Transverse colon (tissue), 3 donors: ENCODE measurements around the gene PKP4.

ENCODE experiments used
- EP300 ChIP-seq: sonication (generic); formaldehyde crosslinking; IDR thresholded peaks from one replicate; pipeline ENCODE4 v1.6.1; 2017; ENCODE audit warnings: antibody characterized with exemption, low read depth
- POLR2A ChIP-seq: fragments of 450-650 bp; IDR thresholded peaks from one replicate; pipeline ENCODE4 v1.6.1; 2016; ENCODE audit warnings: antibody characterized with exemption, mild to moderate bottlenecking, moderate library complexity
- TF ChIP-seq, protein P1 (sequence below), 5 experiments: fragments of 200-600 bp in 3 of 5; fragments of 450-650 bp in 2 of 5; sonication (generic) in 3 of 5; IDR thresholded peaks; 1 replicate in 2 of 5; 2 replicates in 3 of 5; pipeline ENCODE4 v1.5.1; 2016 to 2017; ENCODE audit warnings: antibody characterized with exemption in 5 of 5, inconsistent platforms in 3 of 5, mild to moderate bottlenecking in 2 of 5, moderate library complexity in 1 of 5

DNA sequence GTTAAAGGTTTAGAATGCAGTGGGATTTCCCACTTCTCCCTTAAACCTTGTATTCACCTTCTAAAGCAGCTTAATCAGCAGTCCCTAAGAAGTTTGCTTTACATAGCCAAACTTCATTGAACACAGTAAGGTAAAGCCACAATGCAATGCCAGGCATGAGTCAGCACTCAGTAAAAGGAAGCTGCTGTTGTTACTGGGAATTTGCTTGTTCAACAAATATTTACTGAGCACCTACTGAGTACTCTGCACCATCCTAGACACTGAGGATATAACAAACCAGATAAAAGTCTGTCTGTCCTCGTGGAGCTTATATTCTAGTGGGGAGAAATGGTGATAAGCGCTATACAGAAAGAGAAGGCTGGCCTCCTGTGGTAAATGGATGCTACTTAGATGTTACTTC is 162.7 kb downstream of the PKP4 start:
- TF ChIP-seq POLR2A (no peak), EP300 (no peak)
- TF ChIP-seq, protein P1, sequence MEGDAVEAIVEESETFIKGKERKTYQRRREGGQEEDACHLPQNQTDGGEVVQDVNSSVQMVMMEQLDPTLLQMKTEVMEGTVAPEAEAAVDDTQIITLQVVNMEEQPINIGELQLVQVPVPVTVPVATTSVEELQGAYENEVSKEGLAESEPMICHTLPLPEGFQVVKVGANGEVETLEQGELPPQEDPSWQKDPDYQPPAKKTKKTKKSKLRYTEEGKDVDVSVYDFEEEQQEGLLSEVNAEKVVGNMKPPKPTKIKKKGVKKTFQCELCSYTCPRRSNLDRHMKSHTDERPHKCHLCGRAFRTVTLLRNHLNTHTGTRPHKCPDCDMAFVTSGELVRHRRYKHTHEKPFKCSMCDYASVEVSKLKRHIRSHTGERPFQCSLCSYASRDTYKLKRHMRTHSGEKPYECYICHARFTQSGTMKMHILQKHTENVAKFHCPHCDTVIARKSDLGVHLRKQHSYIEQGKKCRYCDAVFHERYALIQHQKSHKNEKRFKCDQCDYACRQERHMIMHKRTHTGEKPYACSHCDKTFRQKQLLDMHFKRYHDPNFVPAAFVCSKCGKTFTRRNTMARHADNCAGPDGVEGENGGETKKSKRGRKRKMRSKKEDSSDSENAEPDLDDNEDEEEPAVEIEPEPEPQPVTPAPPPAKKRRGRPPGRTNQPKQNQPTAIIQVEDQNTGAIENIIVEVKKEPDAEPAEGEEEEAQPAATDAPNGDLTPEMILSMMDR (IDR thresholded peaks at IDR 0.05), result no peak
